Astrocyte of the spinal cord (primary cell): ENCODE results near the gene TMED6.
A peak's percentile ranks its signal among the peaks of the same experiment; 100 is the strongest.

ENCODE experiments used
- DNase-seq: peaks from one replicate; pipeline ENCODE4 v3.0.0; 2011; ENCODE audit warnings: low read depth, low spot score
- H3K4me3 ChIP-seq: 2 replicates; pipeline ENCODE4 v1.5.1; 2011; ENCODE audit warnings: low read depth, mild to moderate bottlenecking, low read length, moderate library complexity
- CTCF ChIP-seq: IDR thresholded peaks from 2 replicates; pipeline ENCODE4 v1.5.1; 2012; ENCODE audit warnings: low read depth, mild to moderate bottlenecking, low read length, inconsistent platforms
- in situ Hi-C: cut with HindIII; loops from 2 replicates; pipeline ENCODE4 v1.10.0; 2017; ENCODE audit warnings: low sequenced_read_pairs

Gene TMED6

GRCh38 chr16:69318177-69318910 lies 33.2 kb downstream of the TMED6 start:
- DNase-seq, result no peak
- in situ Hi-C loops, result no loop called here
- H3K4me3 ChIP-seq, result no peak overlapping the region

GRCh38 chr16:69316595-69317034 lies 35.0 kb downstream of the TMED6 start:
- no peak for DNase-seq
- no peak for TF ChIP-seq CTCF
- H3K4me3 ChIP-seq, result no peak overlapping the region
- in situ Hi-C loops, result no loop called here

More at GRCh38 chr16:69318177-69318910, 33.2 kb downstream of the TMED6 start:
- TF ChIP-seq CTCF, result no peak

- no peak overlapping the region for H3K4me3 ChIP-seq
- in situ Hi-C loops, result no loop called here
- TF ChIP-seq CTCF, result no peak
- peak; percentile 17 for DNase-seq
Measured at GRCh38 chr16:69315486-69316311, 35.9 kb downstream of the TMED6 start.

- no peak for DNase-seq
- TF ChIP-seq CTCF, result no peak
- in situ Hi-C loops, result no loop called here
- no peak overlapping the region for H3K4me3 ChIP-seq
Measured at GRCh38 chr16:69314534-69314933, 37.1 kb downstream of the TMED6 start.

GRCh38 chr16:69313469-69313868 lies 38.1 kb downstream of the TMED6 start:
- no peak overlapping the region for H3K4me3 ChIP-seq
- in situ Hi-C loops, result no loop called here
- DNase-seq, result no peak
- no peak for TF ChIP-seq CTCF

- H3K4me3 ChIP-seq, result peak overlapping the region; percentile 84
- peak; percentile 27 for DNase-seq
- peak; percentile 14 for TF ChIP-seq CTCF
- in situ Hi-C loops, result no loop called here
Measured at GRCh38 chr16:69311533-69312387, 39.8 kb downstream of the TMED6 start.
